ENCODE data around the gene CCDC78. TPM values are rescaled to one million over a fixed set of nuclear protein-coding genes. Genes with fewer than 3 reads are reported as not detected.

CCDC78 gene
- total RNA-seq, 2 donors from 2014 or later: 0.92 to 0.95 TPM

DNA sequence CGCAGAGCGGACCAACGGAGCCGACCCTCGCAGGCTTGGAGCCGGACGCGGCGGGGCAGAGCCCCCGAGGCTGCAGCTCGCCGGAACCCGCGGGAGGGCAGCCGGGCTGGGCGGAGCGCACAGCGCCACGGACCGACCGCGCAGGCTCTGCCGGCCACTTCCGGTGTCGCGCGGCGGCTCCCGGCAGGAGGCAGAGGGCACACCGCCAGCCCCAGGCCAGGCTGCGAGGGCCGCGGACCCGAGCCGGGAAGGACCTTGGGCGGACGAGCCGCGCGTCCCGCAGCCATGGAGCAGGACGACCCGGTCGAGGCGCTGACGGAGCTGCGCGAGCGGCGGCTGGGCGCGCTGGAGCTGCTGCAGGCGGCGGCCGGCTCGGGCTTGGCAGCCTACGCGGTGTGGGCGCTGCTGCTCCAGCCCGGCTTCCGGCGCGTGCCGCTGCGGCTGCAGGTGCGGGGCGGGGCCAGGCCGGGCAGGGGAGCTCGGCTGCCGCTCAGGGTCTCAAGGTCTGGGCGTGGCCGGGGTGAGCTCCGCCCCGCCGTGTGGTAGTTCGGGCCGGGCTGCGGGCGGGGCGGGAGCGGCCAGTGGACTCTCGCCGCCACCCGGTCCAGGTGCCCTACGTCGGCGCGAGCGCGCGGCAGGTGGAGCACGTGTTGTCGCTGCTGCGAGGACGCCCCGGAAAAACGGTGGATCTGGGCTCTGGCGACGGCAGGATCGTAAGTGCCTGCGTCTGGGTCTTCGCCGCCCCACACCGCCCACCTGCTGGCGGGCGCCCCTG is 5.1 kb downstream of the CCDC78 start, which contains the start of gene ANTKMT:
Gene ANTKMT (plus strand): TSS at position 157 of the 775 bp plus-strand sequence. CDS start 129 bp downstream, at position 286.
- H3K9me3 ChIP-seq: no peaks in the 10 kb centered on the region

DNA sequence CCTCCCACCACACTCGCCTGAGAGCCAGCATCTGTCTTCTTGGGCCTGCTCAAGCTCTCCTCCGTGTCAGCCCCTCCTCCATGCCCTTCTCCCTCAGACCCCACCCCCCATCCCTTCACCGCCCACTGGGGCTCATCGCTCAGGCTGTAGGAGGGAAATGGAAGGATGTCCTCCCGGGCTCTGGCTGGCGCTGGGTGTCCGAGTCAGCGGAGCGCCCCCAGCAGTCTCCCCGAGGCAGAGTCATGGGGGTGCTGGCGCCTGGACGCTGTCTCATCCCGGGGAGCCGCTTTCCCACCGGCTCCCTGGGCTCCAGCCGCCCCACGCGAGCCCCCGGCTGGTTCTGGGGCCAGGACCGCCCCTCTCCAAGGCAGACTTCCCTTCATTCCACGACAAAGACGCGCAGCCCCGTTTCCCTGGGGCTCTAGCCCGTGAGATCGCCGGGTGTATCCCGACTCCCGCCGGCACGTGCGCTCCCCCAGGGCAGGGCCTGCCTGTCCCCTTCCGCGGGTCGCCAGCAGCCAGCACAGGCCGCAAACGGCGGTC is 5.7 kb downstream of the CCDC78 start:
- Histone ChIP-seq H3K9me3 (no peaks in the 10 kb centered on the region), H3K4me1 (ENCODE audit: control insufficient read depth in 1 of 2, low read depth in 2 of 2) (peaks cover 17 to 33% of the 10 kb centered on the region in 2 donors), H3K4me3 (peak overlapping the region; percentile 97), H3K36me3 (no peaks in the 10 kb centered on the region), H3K27ac (peak overlapping the region; percentile 12 to 86), H3K27me3 (replicated peaks; ENCODE audit: insufficient read depth) (no peaks in the 10 kb centered on the region)
- TF ChIP-seq, protein P1, sequence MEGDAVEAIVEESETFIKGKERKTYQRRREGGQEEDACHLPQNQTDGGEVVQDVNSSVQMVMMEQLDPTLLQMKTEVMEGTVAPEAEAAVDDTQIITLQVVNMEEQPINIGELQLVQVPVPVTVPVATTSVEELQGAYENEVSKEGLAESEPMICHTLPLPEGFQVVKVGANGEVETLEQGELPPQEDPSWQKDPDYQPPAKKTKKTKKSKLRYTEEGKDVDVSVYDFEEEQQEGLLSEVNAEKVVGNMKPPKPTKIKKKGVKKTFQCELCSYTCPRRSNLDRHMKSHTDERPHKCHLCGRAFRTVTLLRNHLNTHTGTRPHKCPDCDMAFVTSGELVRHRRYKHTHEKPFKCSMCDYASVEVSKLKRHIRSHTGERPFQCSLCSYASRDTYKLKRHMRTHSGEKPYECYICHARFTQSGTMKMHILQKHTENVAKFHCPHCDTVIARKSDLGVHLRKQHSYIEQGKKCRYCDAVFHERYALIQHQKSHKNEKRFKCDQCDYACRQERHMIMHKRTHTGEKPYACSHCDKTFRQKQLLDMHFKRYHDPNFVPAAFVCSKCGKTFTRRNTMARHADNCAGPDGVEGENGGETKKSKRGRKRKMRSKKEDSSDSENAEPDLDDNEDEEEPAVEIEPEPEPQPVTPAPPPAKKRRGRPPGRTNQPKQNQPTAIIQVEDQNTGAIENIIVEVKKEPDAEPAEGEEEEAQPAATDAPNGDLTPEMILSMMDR (IDR thresholded peaks at IDR 0.05): no peak
- ATAC-seq (ENCODE audit: insufficient number of reproducible peaks, low FRiP score, low read depth) (no peak), DNase-seq (ENCODE audit: low spot score) (no peak)

More for the DNA sequence above, 5.1 kb downstream of the CCDC78 start, which contains the start of gene ANTKMT:
- Histone ChIP-seq H3K27me3 (replicated peaks; ENCODE audit: insufficient read depth) (no peaks in the 10 kb centered on the region), H3K36me3 (no peaks in the 10 kb centered on the region), H3K4me3 (peak within 1 kb of the TSS; percentile 97), H3K4me1 (ENCODE audit: control insufficient read depth in 1 of 2, low read depth in 2 of 2) (peaks cover 13 to 28% of the 10 kb centered on the region in 2 donors), H3K27ac (peak within 1 kb of the TSS; percentile 12 to 86)
- TF ChIP-seq, protein P1 (IDR thresholded peaks at IDR 0.05): no peak
- DNase-seq (ENCODE audit: low spot score): no peak
- peak; percentile 60 for ATAC-seq (ENCODE audit: insufficient number of reproducible peaks, low FRiP score, low read depth)

DNA sequence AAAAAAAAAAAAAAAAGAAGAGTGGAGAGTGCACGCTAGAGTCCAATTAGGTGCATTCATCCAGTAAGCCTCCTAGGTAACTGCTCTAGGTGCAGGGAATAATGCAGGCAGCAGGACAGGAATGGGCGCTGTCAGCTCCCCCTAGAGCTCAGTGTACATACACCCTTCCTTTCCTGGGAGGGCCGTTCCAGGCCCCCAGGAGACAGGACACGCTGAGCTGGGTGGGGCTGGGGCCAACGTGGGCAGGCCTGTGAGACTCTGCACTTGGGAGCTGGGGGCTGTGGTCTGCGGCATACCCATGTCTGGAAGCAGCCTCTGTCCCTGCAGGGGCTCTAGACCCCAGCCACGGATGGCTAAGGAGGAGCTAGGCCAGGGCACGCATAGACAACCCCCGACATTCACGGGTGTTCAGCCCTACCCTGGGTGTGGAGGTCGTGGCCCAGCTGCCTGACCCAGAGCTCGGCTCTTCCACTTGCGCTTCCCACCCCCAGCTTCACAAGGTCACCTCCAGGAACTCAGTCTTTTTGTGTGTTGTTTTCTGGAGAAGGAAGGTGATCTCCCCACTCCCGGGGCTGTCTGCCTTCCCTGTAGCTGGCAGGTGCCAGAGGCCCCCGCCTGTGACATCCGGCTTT is 6.3 kb downstream of the CCDC78 start:
- no peaks in the 10 kb centered on the region for H3K36me3 ChIP-seq
- H3K4me1 ChIP-seq (ENCODE audit: control insufficient read depth in 1 of 2, low read depth in 2 of 2): peaks cover 17 to 37% of the 10 kb centered on the region in 2 donors
- no peak overlapping the region for H3K27ac ChIP-seq
- H3K9me3 ChIP-seq: no peaks in the 10 kb centered on the region
- DNase-seq (ENCODE audit: low spot score) (no peak), ATAC-seq (ENCODE audit: insufficient number of reproducible peaks, low FRiP score, low read depth) (no peak)
- peak overlapping the region; percentile 97 for H3K4me3 ChIP-seq
- TF ChIP-seq, protein P1 (IDR thresholded peaks at IDR 0.05): no peak
- H3K27me3 ChIP-seq (replicated peaks; ENCODE audit: insufficient read depth): no peaks in the 10 kb centered on the region

DNA sequence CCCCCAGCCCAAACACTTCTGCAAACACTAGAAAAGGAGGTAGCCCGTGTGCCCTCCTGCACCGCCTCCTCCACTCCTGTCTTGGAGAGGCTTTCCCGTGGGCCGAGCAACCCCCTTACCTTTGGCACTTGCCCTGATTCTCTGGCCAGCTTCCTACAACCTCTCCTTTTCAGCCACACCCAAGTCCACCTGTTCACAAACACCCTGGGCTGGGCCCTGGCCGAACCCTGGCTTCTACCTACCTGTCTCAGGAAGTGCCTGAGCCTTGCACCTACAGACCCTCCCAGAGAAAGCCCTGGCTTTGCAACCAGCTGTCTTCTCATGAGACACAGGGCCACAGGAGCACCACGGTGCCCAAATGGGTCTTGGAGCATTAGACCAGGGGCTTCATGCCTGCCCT is 7.3 kb downstream of the CCDC78 start:
- H3K4me3 ChIP-seq: no peak overlapping the region
- TF ChIP-seq, protein P1 (IDR thresholded peaks at IDR 0.05): no peak
- H3K4me1 ChIP-seq (ENCODE audit: control insufficient read depth in 1 of 2, low read depth in 2 of 2): peaks cover 21 to 42% of the 10 kb centered on the region in 2 donors
- DNase-seq (ENCODE audit: low spot score) (no peak), ATAC-seq (ENCODE audit: insufficient number of reproducible peaks, low FRiP score, low read depth) (no peak)
- no peak overlapping the region for H3K27ac ChIP-seq
- no peaks in the 10 kb centered on the region for H3K27me3 ChIP-seq (replicated peaks; ENCODE audit: insufficient read depth)
- no peaks in the 10 kb centered on the region for H3K36me3 ChIP-seq
- no peaks in the 10 kb centered on the region for H3K9me3 ChIP-seq

DNA sequence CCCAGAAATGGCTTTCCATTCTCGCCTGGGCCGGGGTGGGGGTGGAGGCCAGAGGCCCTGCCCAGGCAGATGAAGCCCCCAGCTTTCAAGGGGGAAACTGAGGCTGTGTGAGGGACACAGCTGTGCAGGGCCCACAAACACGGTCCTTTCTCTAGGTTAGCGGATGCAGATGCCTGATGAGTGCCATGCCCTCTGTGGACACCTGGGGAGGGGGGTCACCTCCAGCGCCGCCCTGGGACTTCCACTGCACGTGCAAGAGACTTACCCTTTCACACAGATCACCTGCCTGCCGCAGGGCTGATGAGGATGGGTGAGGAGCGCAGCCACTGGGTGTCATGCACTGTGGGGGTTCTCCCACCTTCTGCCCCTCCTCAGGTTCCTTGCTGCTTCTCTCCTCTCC is 7.9 kb downstream of the CCDC78 start:
- TF ChIP-seq, protein P1 (IDR thresholded peaks at IDR 0.05): no peak
- Histone ChIP-seq H3K27me3 (replicated peaks; ENCODE audit: insufficient read depth) (no peaks in the 10 kb centered on the region), H3K4me1 (ENCODE audit: control insufficient read depth in 1 of 2, low read depth in 2 of 2) (peaks cover 21 to 42% of the 10 kb centered on the region in 2 donors), H3K27ac (no peak overlapping the region), H3K4me3 (no peak overlapping the region), H3K9me3 (no peaks in the 10 kb centered on the region), H3K36me3 (no peaks in the 10 kb centered on the region)
- DNase-seq (ENCODE audit: low spot score) (no peak), ATAC-seq (ENCODE audit: insufficient number of reproducible peaks, low FRiP score, low read depth) (no peak)

All from thoracic aorta (tissue), 2 donors.